K562 (cell line): ENCODE measurements around the gene MPV17L2. TPM values are rescaled to one million over a fixed set of nuclear protein-coding genes. Genes with fewer than 3 reads are reported as not detected.

Source experiments
- ATAC-seq: fragments of 200-7000 bp; cut with Tn5 transposase; 3 replicates; pipeline ENCODE4 v1.9.1; 2020; ENCODE audit warnings: moderate library complexity
- BruUV-seq: library from RNA; stranded (reverse); fragments of 400-500 nt; replicated peaks from 2 replicates; lab custom pipeline; 2021; lab: Mats Ljungman, UMichigan
- CTCF ChIA-PET: fragments of 300-600 bp; formaldehyde crosslinking; extraction: SDS; loops from one replicate; lab custom pipeline; 2021; ENCODE audit warnings: low intra/inter-chr PET ratio; lab: Yijun Ruan, JAX
- POLR2A ChIA-PET: fragments of 300-600, 350-650 bp; sonication (Branson Sonifier 250); formaldehyde crosslinking; extraction: SDS; loops from one replicate; lab custom pipeline; 2021; ENCODE audit warnings: antibody characterized with exemption, inconsistent platforms; lab: Yijun Ruan, JAX
- DNase-seq, 4 experiments: peaks; one replicate each; pipeline versions ENCODE4 v3.0.0 to v3.0.0-alpha.2; 2011 to 2018; ENCODE audit warnings: low spot score in 3 of 4, mixed read lengths in 3 of 4; ENCODE audit errors: extremely low read depth in 1 of 4
- FAIRE-seq: peaks from 2 replicates; lab custom pipeline; 2011; peaks lifted over from hg19 to GRCh38; lab: Jason Lieb, UNC
- H2AFZ ChIP-seq: 2 replicates; pipeline ENCODE4 v1.6.0; 2011; ENCODE audit warnings: low read depth, low read length, control low read depth, inconsistent platforms
- H3K27ac ChIP-seq: fragments of 200-600 bp; 3 replicates; pipeline ENCODE4 v1.8.0; 2011; ENCODE audit warnings: low read depth, mild to moderate bottlenecking, control low read depth, inconsistent platforms, low read length, moderate library complexity, mixed read lengths; ENCODE audit errors: extremely low read depth
- H3K27me3 ChIP-seq, 2 experiments: fragments of 300-600 bp in 1 of 2; 2 replicates in 1 of 2; 3 replicates in 1 of 2; pipeline versions ENCODE4 v1.6.0 to v1.8.0; 2011; ENCODE audit warnings: inconsistent platforms in 2 of 2, low read length in 2 of 2, mild to moderate bottlenecking in 1 of 2, mixed read lengths in 1 of 2, moderate library complexity in 1 of 2; ENCODE audit not compliant: control insufficient read depth in 2 of 2, insufficient read depth in 2 of 2
- H3K36me3 ChIP-seq: fragments of 300-600 bp; 3 replicates; pipeline ENCODE4 v1.8.0; 2011; ENCODE audit warnings: mild to moderate bottlenecking, low read length, inconsistent platforms; ENCODE audit not compliant: control insufficient read depth, insufficient read depth
- H3K4me1 ChIP-seq, 2 experiments: fragments of 200-600 bp in 1 of 2; replicated peaks in 1 of 2; 2 replicates in 1 of 2; 3 replicates in 1 of 2; pipeline versions ENCODE4 v1.5.1 to v1.8.0; 2011; ENCODE audit warnings: inconsistent platforms in 2 of 2, low read length in 2 of 2, mild to moderate bottlenecking in 1 of 2, mixed read lengths in 1 of 2, moderate library complexity in 1 of 2; ENCODE audit not compliant: control insufficient read depth in 2 of 2, insufficient read depth in 2 of 2
- H3K4me2 ChIP-seq: 2 replicates; pipeline ENCODE4 v1.6.1; 2011; ENCODE audit warnings: low read length, control low read depth, inconsistent platforms, mixed read lengths; ENCODE audit not compliant: insufficient read depth
- H3K4me3 ChIP-seq: fragments of 200-600 bp; sonication (generic), shearing (Covaris generic); 2 replicates; pipeline ENCODE4 v1.5.1; 2016; ENCODE audit warnings: control low read depth, inconsistent platforms
- H3K79me2 ChIP-seq: fragments of 200-600 bp; 3 replicates; pipeline ENCODE4 v1.8.0; 2011; ENCODE audit warnings: low read length, inconsistent platforms; ENCODE audit not compliant: control insufficient read depth, insufficient read depth
- H3K9ac ChIP-seq, 2 experiments: 2 replicates each; pipeline versions ENCODE4 v1.6.0 to v1.6.1; 2011; ENCODE audit warnings: low read depth in 2 of 2, low read length in 2 of 2, control low read depth in 1 of 2, inconsistent platforms in 1 of 2, mild to moderate bottlenecking in 1 of 2, mixed read lengths in 1 of 2; ENCODE audit not compliant: insufficient read depth in 1 of 2
- H3K9me1 ChIP-seq: one replicate; pipeline ENCODE4 v1.6.0; 2011; ENCODE audit warnings: inconsistent platforms, mild to moderate bottlenecking, low read length, moderate library complexity; ENCODE audit not compliant: control insufficient read depth, insufficient read depth
- H3K9me3 ChIP-seq: replicated peaks from 2 replicates; pipeline ENCODE4 v1.5.1; 2011; ENCODE audit warnings: low read depth, low read length, inconsistent platforms; ENCODE audit not compliant: control insufficient read depth, insufficient read depth
- H4K20me1 ChIP-seq: replicated peaks from 2 replicates; pipeline ENCODE4 v1.6.1; 2011; ENCODE audit warnings: low read length, inconsistent platforms, mixed read lengths; ENCODE audit not compliant: control insufficient read depth, insufficient read depth
- ARID1B ChIP-seq: fragments of 450-650 bp; IDR thresholded peaks from 2 replicates; pipeline ENCODE4 v1.6.1; 2016; ENCODE audit warnings: antibody characterized with exemption, mild to moderate bottlenecking, inconsistent platforms
- BCOR ChIP-seq: fragments of 450-650 bp; IDR thresholded peaks from 2 replicates; pipeline ENCODE4 v1.6.1; 2016
- BRF1 ChIP-seq: IDR thresholded peaks from 3 replicates; pipeline ENCODE4 v1.6.1; 2011; ENCODE audit warnings: borderline replicate concordance, mild to moderate bottlenecking; ENCODE audit not compliant: insufficient read length; ENCODE audit errors: extremely low read depth
- BRF2 ChIP-seq: IDR thresholded peaks from 3 replicates; pipeline ENCODE4 v1.6.1; 2011; ENCODE audit warnings: borderline replicate concordance, mild to moderate bottlenecking; ENCODE audit not compliant: insufficient read length, insufficient read depth
- CTCF ChIP-seq, 3 experiments: IDR thresholded peaks in 2 of 3; conservative IDR thresholded peaks in 1 of 3; 2 replicates each; pipeline ENCODE4 v1.5.1; 2011 to 2012; ENCODE audit warnings: low read length in 3 of 3, mild to moderate bottlenecking in 3 of 3, control low read depth in 2 of 3, improper control_type of control experiment in 1 of 3, inconsistent platforms in 1 of 3, low read depth in 1 of 3, mixed read lengths in 1 of 3, moderate library complexity in 1 of 3; ENCODE audit not compliant: insufficient read depth in 2 of 3
- DACH1 ChIP-seq: fragments of 450-650 bp; IDR thresholded peaks from 2 replicates; pipeline ENCODE4 v1.6.1; 2018; ENCODE audit not compliant: partially characterized antibody
- ILK ChIP-seq: fragments of 450-650 bp; IDR thresholded peaks from 2 replicates; pipeline ENCODE4 v1.6.1; 2016; ENCODE audit warnings: missing genetic modification characterization, low read depth, mild to moderate bottlenecking, missing compliant biosample characterization, moderate library complexity, borderline replicate concordance
- MAFK ChIP-seq: IDR thresholded peaks from 2 replicates; pipeline ENCODE4 v1.6.1; 2011; ENCODE audit warnings: low read length, improper control_type of control experiment
- MYNN ChIP-seq, 2 experiments: sonication (generic); formaldehyde crosslinking in 1 of 2; IDR thresholded peaks; 2 replicates each; pipeline versions ENCODE4 v1.5.0 to v1.6.1; 2016 to 2020; ENCODE audit warnings: antibody characterized with exemption in 1 of 2, missing genetic modification reagents in 1 of 2
- NFIC ChIP-seq: fragments of 450-650 bp; IDR thresholded peaks from 2 replicates; pipeline ENCODE4 v1.6.1; 2017; ENCODE audit warnings: mild to moderate bottlenecking, inconsistent platforms
- PURB ChIP-seq: sonication (generic); formaldehyde crosslinking; IDR thresholded peaks from 2 replicates; pipeline ENCODE4 v1.9.0; 2021; ENCODE audit warnings: low read depth, mild to moderate bottlenecking, missing genetic modification reagents
- RCOR1 ChIP-seq, 2 experiments: IDR thresholded peaks; 2 replicates each; pipeline ENCODE4 v1.6.1; 2012; ENCODE audit warnings: low read depth in 2 of 2, low read length in 2 of 2, borderline replicate concordance in 1 of 2, improper control_type of control experiment in 1 of 2
- SMARCA5 ChIP-seq: fragments of 450-650 bp; IDR thresholded peaks from 2 replicates; pipeline ENCODE4 v1.6.1; 2016
- SRSF3 ChIP-seq: fragments of 200-400 bp; formaldehyde crosslinking; IDR thresholded peaks from 2 replicates; pipeline ENCODE4 v1.6.1; 2016; ENCODE audit warnings: mild to moderate bottlenecking, low read length, moderate library complexity; ENCODE audit not compliant: insufficient read depth
- TRIM24 ChIP-seq, 2 experiments: fragments of 450-650 bp; IDR thresholded peaks; 2 replicates each; pipeline ENCODE4 v1.6.1; 2016
- USF2 ChIP-seq: sonication (generic); formaldehyde crosslinking; IDR thresholded peaks from 2 replicates; pipeline ENCODE4 v1.5.0; 2020; ENCODE audit warnings: missing genetic modification reagents
- ZFP30 ChIP-seq: fragments of 250-450 bp; sonication (Bioruptor Pico); IDR thresholded peaks from 2 replicates; pipeline ENCODE4 v1.8.0; 2022; ENCODE audit warnings: moderate library complexity, mild to moderate bottlenecking, inconsistent platforms, borderline replicate concordance
- ZNF316 ChIP-seq: fragments of 450-650 bp; IDR thresholded peaks from 2 replicates; pipeline ENCODE4 v1.6.1; 2016
- WGBS: fragments of 100-300 bp; shearing (Covaris generic); methylation state at CpG from one replicate; pipeline ENCODE4 v1.1.6; 2016; ENCODE audit warnings: low coverage, mixed read lengths; ENCODE audit not compliant: insufficient coverage; ENCODE audit errors: missing lambda C conversion rate; 5-methylcytosine and 5-hydroxymethylcytosine counted together
- in situ Hi-C: fragments of 300-500 bp; cut with MboI; formaldehyde crosslinking; loops from 4 replicates; pipeline ENCODE4 v1.15.0; 2018; ENCODE audit warnings: inconsistent platforms, mixed read lengths
- intact Hi-C: fragments of 100-400 bp; cut with micrococcal nuclease; formaldehyde crosslinking; loops from 2 replicates; pipeline ENCODE4 v1.14.2; 2022
- polyA plus RNA-seq, 8 experiments: library from polyadenylated mRNA; depleted of rRNA in 4 of 8; stranded (reverse) in 5 of 8; unstranded in 3 of 8; fragments of >200 nt; fragmentation: Nextera tagmentation in 2 of 8; fragmentation: Illumina TruSeq in 1 of 8; extraction: Ambion mirVana in 2 of 8; extraction: Trizol in 1 of 8; gene quantifications; 2 replicates each; pipeline versions ENCODE4 v1.2.1 to v1.2.3, GENCODE V29; 2011 to 2014; ENCODE audit warnings: inconsistent platforms in 1 of 8, missing spikeins in 1 of 8
- total RNA-seq, 7 experiments: library from RNA; depleted of rRNA in 6 of 7; stranded (reverse); fragments of >200 nt in 6 of 7; fragmentation: Illumina TruSeq in 2 of 7; extraction: Trizol in 2 of 7; gene quantifications; 2 replicates each; pipeline versions ENCODE4 v1.2.1 to v1.2.3, GENCODE V29; 2011 to 2021; ENCODE audit warnings: low replicate concordance in 1 of 7

Gene MPV17L2
- total and polyA plus RNA-seq, 9 of the 15 experiments (the other 6 are each of a cell fraction or from before 2014, with no cell fraction given) = 10.6 to 60.2 (median 28.5) TPM

GRCh38 chr19:18229474-18229873, 36.5 kb downstream of the MPV17L2 start (continued):
- TF ChIP-seq RCOR1 (IDR thresholded peaks at IDR 0.05; ENCODE audit: borderline replicate concordance in 1 of 2, low read depth in 2 of 2, low read length in 2 of 2) = peak; percentile 50 to 86; a peak in 2 of 4 replicates
- no peak for TF ChIP-seq ARID1B
- no peak for TF ChIP-seq ILK
- 0 out of 2 replicates have a peak, but pooled peaks have one; percentile 8 for TF ChIP-seq NFIC
- 0 out of 4 replicates have a peak, but pooled peaks of 1 of the 2 experiments have one; percentile 14 for TF ChIP-seq TRIM24 (IDR thresholded peaks at IDR 0.05)
- TF ChIP-seq BCOR = peak; percentile 98
- TF ChIP-seq PURB (CRISPR knock-in tag) = no peak
- TF ChIP-seq DACH1 = peak; percentile 49
- TF ChIP-seq CTCF (IDR thresholded peaks at IDR 0.05 in 2 of 3, conservative IDR thresholded peaks at IDR 0.05 in 1 of 3; ENCODE audit: insufficient read depth in 2 of 3, low read depth in 1 of 3, low read length in 3 of 3) = peak; percentile 43 to 60 (median 47); a peak in 5 of 6 replicates
- no peak for TF ChIP-seq SRSF3

- H3K4me1 ChIP-seq = peaks cover 20 to 44% of the 10 kb centered on the region in 2 experiments; a peak in 4 of 5 replicates
- ChIA-PET POLR2A (interaction anchor here (1.3 to 1.4 kb wide), 2 partner anchors 11 to 48 kb away, joined by 3 read pairs; no protein-coding TSS in a partner anchor), CTCF (no interaction called here)
- H4K20me1 ChIP-seq = peaks cover 5% of the 10 kb centered on the region; the same call in 1 of the 2 replicates
- peaks cover 6% of the 10 kb centered on the region for H3K9me1 ChIP-seq
- intact Hi-C loops (no loop called here), in situ Hi-C loops (no loop called here)
- no peaks in the 10 kb centered on the region; a peak in 1 of 5 replicates for H3K27me3 ChIP-seq
- FAIRE-seq = no peak
- WGBS = 13% methylated on average over 4 of the region's 4 CpGs
- no peak overlapping the region for H3K4me2 ChIP-seq
- H3K4me3 ChIP-seq = no peak overlapping the region
- no peaks in the 10 kb centered on the region for H3K79me2 ChIP-seq
- no peak overlapping the region for H3K27ac ChIP-seq
- no peaks in the 10 kb centered on the region for H3K36me3 ChIP-seq
- H3K9me3 ChIP-seq = no peaks in the 10 kb centered on the region
- no peak overlapping the region for H3K9ac ChIP-seq
- DNase-seq = no peak
- no peak overlapping the region for H2AFZ ChIP-seq
- no TSS peak for BruUV-seq
- ATAC-seq = no peak
- TF ChIP-seq SMARCA5 = peak; percentile 36; the same call in 1 of the 2 replicates
- no peak for TF ChIP-seq MAFK
- no peak for TF ChIP-seq BRF1
- TF ChIP-seq ZFP30 (CRISPR knock-in tag) = no peak
- TF ChIP-seq BRF2 = no peak
- TF ChIP-seq USF2 = no peak
- TF ChIP-seq MYNN (IDR thresholded peaks at IDR 0.05) = no peak
- TF ChIP-seq MYNN (CRISPR knock-in tag; IDR thresholded peaks at IDR 0.05) = no peak
- no peak for TF ChIP-seq ZNF316
Observed at GRCh38 chr19:18229915-18230314, 36.9 kb downstream of the MPV17L2 start.
